H9 (cell line): ENCODE measurements around the gene IRF1. TPM values are rescaled to one million over a fixed set of nuclear protein-coding genes. Genes with fewer than 3 reads are reported as not detected.

ENCODE experiments used
- DNase-seq: peaks from one replicate; pipeline ENCODE4 v3.0.0-alpha.2; 2017
- H2AFZ ChIP-seq: one replicate; pipeline ENCODE4 v1.6.1; 2013; ENCODE audit warnings: mild to moderate bottlenecking, low read length, control low read depth, moderate library complexity
- H2AK5ac ChIP-seq: 2 replicates; pipeline ENCODE4 v1.6.1; 2013; ENCODE audit warnings: low read length, control low read depth, mixed read lengths; ENCODE audit not compliant: insufficient read length
- H2BK120ac ChIP-seq: one replicate; pipeline ENCODE4 v1.6.1; 2013; ENCODE audit warnings: low read depth, mild to moderate bottlenecking, low read length, control low read depth, inconsistent platforms; ENCODE audit not compliant: poor library complexity, severe bottlenecking
- H2BK12ac ChIP-seq: 2 replicates; pipeline ENCODE4 v1.6.1; 2013; ENCODE audit warnings: low read length, control low read depth, mixed read lengths, low read depth; ENCODE audit not compliant: insufficient read length
- H2BK15ac ChIP-seq: 2 replicates; pipeline ENCODE4 v1.6.1; 2013; ENCODE audit warnings: low read depth, low read length, control low read depth
- H2BK20ac ChIP-seq: one replicate; pipeline ENCODE4 v1.6.1; 2013; ENCODE audit warnings: low read depth, mild to moderate bottlenecking, low read length, control low read depth, inconsistent platforms; ENCODE audit not compliant: poor library complexity, severe bottlenecking
- H2BK5ac ChIP-seq: 2 replicates; pipeline ENCODE4 v1.6.1; 2013; ENCODE audit warnings: low read length, control low read depth, mixed read lengths; ENCODE audit not compliant: insufficient read length
- H3K14ac ChIP-seq: 2 replicates; pipeline ENCODE4 v1.6.1; 2013; ENCODE audit warnings: low read length, control low read depth; ENCODE audit not compliant: insufficient read depth
- H3K18ac ChIP-seq: 2 replicates; pipeline ENCODE4 v1.6.1; 2013; ENCODE audit warnings: low read depth, mild to moderate bottlenecking, mixed read lengths, low read length, control low read depth; ENCODE audit not compliant: insufficient read length
- H3K23ac ChIP-seq: 2 replicates; pipeline ENCODE4 v1.6.1; 2013; ENCODE audit warnings: low read length, control low read depth, mixed read lengths, low read depth; ENCODE audit not compliant: insufficient read length
- H3K23me2 ChIP-seq: 2 replicates; pipeline ENCODE4 v1.6.1; 2013; ENCODE audit warnings: low read depth, mild to moderate bottlenecking, mixed read lengths, low read length, control low read depth; ENCODE audit not compliant: insufficient read length, poor library complexity, severe bottlenecking
- H3K27ac ChIP-seq: 2 replicates; pipeline ENCODE4 v1.5.1; 2013; ENCODE audit warnings: low read length, control low read depth, mixed read lengths, low read depth; ENCODE audit not compliant: insufficient read length
- H3K27me3 ChIP-seq: 2 replicates; pipeline ENCODE4 v1.6.1; 2013; ENCODE audit warnings: low read length, control low read depth, inconsistent platforms; ENCODE audit not compliant: insufficient read depth
- H3K4ac ChIP-seq: 2 replicates; pipeline ENCODE4 v1.6.1; 2013; ENCODE audit warnings: low read depth, mild to moderate bottlenecking, control low read depth, inconsistent platforms, low read length, moderate library complexity
- H3K4me1 ChIP-seq: 2 replicates; pipeline ENCODE4 v1.6.1; 2013; ENCODE audit warnings: low read length, control low read depth, inconsistent platforms; ENCODE audit not compliant: insufficient read depth
- H3K4me2 ChIP-seq: 2 replicates; pipeline ENCODE4 v1.6.1; 2013; ENCODE audit warnings: low read length, control low read depth, mixed read lengths; ENCODE audit not compliant: insufficient read length, insufficient read depth
- H3K56ac ChIP-seq: 2 replicates; pipeline ENCODE4 v1.6.1; 2013; ENCODE audit warnings: low read depth, mild to moderate bottlenecking, mixed read lengths, low read length, control low read depth; ENCODE audit not compliant: insufficient read length
- H3K79me1 ChIP-seq: 2 replicates; pipeline ENCODE4 v1.6.1; 2013; ENCODE audit warnings: low read depth, mild to moderate bottlenecking, moderate library complexity, low read length, control low read depth, inconsistent platforms; ENCODE audit not compliant: insufficient read depth, poor library complexity, severe bottlenecking
- H3K79me2 ChIP-seq: 2 replicates; pipeline ENCODE4 v1.6.1; 2013; ENCODE audit warnings: low read length, control low read depth, inconsistent platforms; ENCODE audit not compliant: insufficient read depth
- H3K9ac ChIP-seq: 2 replicates; pipeline ENCODE4 v1.6.1; 2013; ENCODE audit warnings: low read length, control low read depth, mixed read lengths; ENCODE audit not compliant: insufficient read length; ENCODE audit errors: extremely low read depth
- H3K9me3 ChIP-seq: one replicate; pipeline ENCODE4 v1.6.1; 2013; ENCODE audit warnings: low read depth, low read length, inconsistent platforms; ENCODE audit not compliant: control insufficient read depth
- H3T11ph ChIP-seq: one replicate; pipeline ENCODE4 v1.6.1; 2013; ENCODE audit warnings: mild to moderate bottlenecking, low read length, control low read depth, inconsistent platforms
- H4K20me1 ChIP-seq: one replicate; pipeline ENCODE4 v1.6.1; 2013; ENCODE audit not compliant: control insufficient read depth, insufficient read length, insufficient read depth
- H4K5ac ChIP-seq: 2 replicates; pipeline ENCODE4 v1.6.1; 2013; ENCODE audit warnings: low read depth, mild to moderate bottlenecking, mixed read lengths, low read length, control low read depth; ENCODE audit not compliant: insufficient read length
- H4K8ac ChIP-seq: replicated peaks from 2 replicates; pipeline ENCODE4 v1.6.1; 2013; ENCODE audit warnings: low read length, control low read depth, mixed read lengths, low read depth; ENCODE audit not compliant: insufficient read length
- H4K91ac ChIP-seq: 2 replicates; pipeline ENCODE4 v1.6.1; 2013; ENCODE audit warnings: low read depth, mild to moderate bottlenecking, moderate library complexity, mixed read lengths, low read length, control low read depth; ENCODE audit not compliant: insufficient read length
- H3K27ac Mint-ChIP-seq, 3 experiments: 2 replicates in 2 of 3; 3 replicates in 1 of 3; pipeline ENCODE4 v1.8.0; 2020 to 2021; ENCODE audit warnings: mixed read lengths in 3 of 3, mild to moderate bottlenecking in 1 of 3, moderate library complexity in 1 of 3
- H3K27me3 Mint-ChIP-seq: 2 replicates; pipeline ENCODE4 v1.8.0; 2021; ENCODE audit warnings: low read depth, mild to moderate bottlenecking, moderate library complexity, mixed read lengths
- H3K36me3 Mint-ChIP-seq, 3 experiments: 2 replicates in 2 of 3; 3 replicates in 1 of 3; pipeline ENCODE4 v1.8.0; 2020 to 2021; ENCODE audit warnings: low read depth in 3 of 3, mixed read lengths in 3 of 3; ENCODE audit not compliant: insufficient read depth in 1 of 3
- H3K4me1 Mint-ChIP-seq, 2 experiments: 2 replicates each; pipeline ENCODE4 v1.8.0; 2020; ENCODE audit warnings: mixed read lengths in 2 of 2
- H3K4me3 Mint-ChIP-seq, 2 experiments: 2 replicates in 1 of 2; 3 replicates in 1 of 2; pipeline ENCODE4 v1.8.0; 2020 to 2021; ENCODE audit warnings: mild to moderate bottlenecking in 2 of 2, mixed read lengths in 2 of 2, moderate library complexity in 1 of 2
- H3K9me3 Mint-ChIP-seq, 2 experiments: 2 replicates in 1 of 2; 3 replicates in 1 of 2; pipeline ENCODE4 v1.8.0; 2020; ENCODE audit warnings: mild to moderate bottlenecking in 2 of 2, mixed read lengths in 2 of 2, moderate library complexity in 1 of 2
- WGBS: extraction: QIAGEN DNeasy Blood & Tissue Kit; methylation state at CpG from one replicate; pipeline ENCODE4 v1.1.7; 2013; ENCODE audit warnings: missing lambda C conversion rate, low lambda C conversion rate, mixed read lengths; ENCODE audit not compliant: insufficient read length; ENCODE audit errors: extremely low coverage; 5-methylcytosine and 5-hydroxymethylcytosine counted together
- total RNA-seq: library from RNA; stranded (reverse); gene quantifications from 2 replicates; pipeline ENCODE4 v1.2.1, GENCODE V29; 2021
- TF ChIP-seq, protein P1 (sequence below): fragments of 200-600 bp; sonication (generic); conservative IDR thresholded peaks from 3 replicates; pipeline ENCODE4 v1.8.0; 2021; ENCODE audit warnings: antibody characterized with exemption, mild to moderate bottlenecking

Gene IRF1
- total RNA-seq, 1 experiment from 2014 or later = 8.7 TPM

DNA sequence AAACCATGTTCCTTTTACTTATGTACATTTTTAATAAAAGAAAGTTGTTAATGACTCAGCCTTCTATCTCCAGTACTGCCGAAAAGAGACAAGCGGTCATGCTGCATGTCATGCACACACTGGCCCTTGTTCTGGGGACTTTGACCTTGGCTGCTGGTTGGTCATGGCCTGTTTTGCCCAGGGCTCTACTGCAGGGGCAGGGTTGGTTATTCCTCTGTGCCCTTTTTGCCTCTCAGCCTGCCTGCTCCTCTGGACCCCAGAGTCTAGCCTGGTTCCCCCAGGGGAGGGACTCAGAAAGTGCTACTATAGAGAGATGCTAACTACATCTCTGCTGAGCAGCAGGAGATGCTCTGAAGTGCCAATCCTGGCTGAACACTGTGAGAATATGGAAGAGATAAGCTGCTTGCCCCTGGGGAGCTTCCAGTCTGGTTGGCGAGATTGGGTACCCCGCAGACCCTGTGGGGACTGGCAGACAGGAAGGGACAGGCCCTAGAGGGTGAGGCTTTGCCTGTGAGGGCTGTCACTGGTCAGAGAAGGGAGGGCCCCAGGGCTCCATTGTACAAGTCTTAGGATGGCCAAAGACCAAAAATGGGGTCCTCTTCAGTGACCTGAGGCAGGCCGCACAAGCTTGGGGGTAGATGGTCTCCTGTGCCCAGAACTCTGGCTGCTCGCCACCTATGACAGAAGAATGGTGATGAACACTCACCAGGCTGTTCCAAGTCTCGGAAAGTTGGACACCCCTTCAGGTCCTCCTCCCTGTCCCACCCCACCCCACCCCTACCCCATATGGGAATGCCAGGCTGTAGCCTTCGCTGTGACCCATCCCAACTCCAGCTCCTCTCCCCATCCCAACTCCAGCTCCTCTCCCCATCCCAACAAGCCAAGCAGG is 14.3 kb downstream of the IRF1 start:
- Histone ChIP-seq H3K27me3 (no peaks in the 10 kb centered on the region), H2AK5ac (no peak overlapping the region), H2BK5ac (no peak overlapping the region), H3K4me2 (no peak overlapping the region), H3K14ac (no peak overlapping the region), H2BK20ac (no peak overlapping the region), H3K18ac (no peak overlapping the region), H3K9me3 (no peaks in the 10 kb centered on the region), H4K5ac (no peak overlapping the region), H3K4me1 (peaks cover 2% of the 10 kb centered on the region; the same call in 1 of the 2 replicates), H2BK15ac (no peak overlapping the region), H4K8ac (no peak overlapping the region), H3K4ac (no peak overlapping the region), H3K79me1 (no peaks in the 10 kb centered on the region), H3K9ac (no peak overlapping the region), H2BK120ac (no peak overlapping the region), H3K27ac (no peak overlapping the region), H3T11ph (no peak overlapping the region), H3K23ac (no peak overlapping the region), H3K56ac (no peak overlapping the region), H2BK12ac (no peak overlapping the region), H2AFZ (no peak overlapping the region), H3K79me2 (no peaks in the 10 kb centered on the region), H4K91ac (no peak overlapping the region), H3K23me2 (no peaks in the 10 kb centered on the region), H4K20me1 (no peaks in the 10 kb centered on the region)
- WGBS = no CpG with 5 or more reads among the region's 8 CpGs
- H3K36me3 Mint-ChIP-seq = no peaks in the 10 kb centered on the region; a peak in 1 of 7 replicates
- no peaks in the 10 kb centered on the region; a peak in 1 of 5 replicates for H3K9me3 Mint-ChIP-seq
- no peak overlapping the region for H3K27ac Mint-ChIP-seq
- H3K27me3 Mint-ChIP-seq = no peaks in the 10 kb centered on the region
- peaks cover 15% of the 10 kb centered on the region in 2 experiments for H3K4me1 Mint-ChIP-seq
- TF ChIP-seq, protein P1, sequence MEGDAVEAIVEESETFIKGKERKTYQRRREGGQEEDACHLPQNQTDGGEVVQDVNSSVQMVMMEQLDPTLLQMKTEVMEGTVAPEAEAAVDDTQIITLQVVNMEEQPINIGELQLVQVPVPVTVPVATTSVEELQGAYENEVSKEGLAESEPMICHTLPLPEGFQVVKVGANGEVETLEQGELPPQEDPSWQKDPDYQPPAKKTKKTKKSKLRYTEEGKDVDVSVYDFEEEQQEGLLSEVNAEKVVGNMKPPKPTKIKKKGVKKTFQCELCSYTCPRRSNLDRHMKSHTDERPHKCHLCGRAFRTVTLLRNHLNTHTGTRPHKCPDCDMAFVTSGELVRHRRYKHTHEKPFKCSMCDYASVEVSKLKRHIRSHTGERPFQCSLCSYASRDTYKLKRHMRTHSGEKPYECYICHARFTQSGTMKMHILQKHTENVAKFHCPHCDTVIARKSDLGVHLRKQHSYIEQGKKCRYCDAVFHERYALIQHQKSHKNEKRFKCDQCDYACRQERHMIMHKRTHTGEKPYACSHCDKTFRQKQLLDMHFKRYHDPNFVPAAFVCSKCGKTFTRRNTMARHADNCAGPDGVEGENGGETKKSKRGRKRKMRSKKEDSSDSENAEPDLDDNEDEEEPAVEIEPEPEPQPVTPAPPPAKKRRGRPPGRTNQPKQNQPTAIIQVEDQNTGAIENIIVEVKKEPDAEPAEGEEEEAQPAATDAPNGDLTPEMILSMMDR = no peak
- DNase-seq = no peak
- no peak overlapping the region for H3K4me3 Mint-ChIP-seq
